ENCODE measurements around the gene GPR101.
"Not testable (repeated sequence)": the region's sequence is repeated elsewhere in the genome, so short reads cannot be mapped to it uniquely, and the experiment has no call there.

The GPR101 gene

DNA sequence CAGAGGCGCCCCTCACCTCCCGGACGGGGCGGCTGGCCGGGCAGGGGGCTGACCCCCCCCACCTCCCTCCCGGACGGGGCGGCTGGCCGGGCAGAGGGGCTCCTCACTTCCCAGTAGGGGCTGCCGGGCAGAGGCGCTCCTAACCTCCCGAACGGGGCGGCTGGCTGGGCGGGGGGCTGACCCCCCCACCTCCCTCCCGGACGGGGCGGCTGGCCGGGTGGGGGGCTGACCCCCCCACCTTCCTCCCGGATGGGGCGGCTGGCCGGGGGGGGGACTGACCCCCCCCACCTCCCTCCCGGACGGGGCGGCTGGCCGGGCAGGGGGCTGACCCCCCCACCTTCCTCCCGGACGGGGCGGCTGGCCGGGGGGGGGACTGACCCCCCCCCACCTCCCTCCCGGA, 33.6 kb downstream of the GPR101 start:
- DNase-seq: not testable (repeated sequence)

GRCh38 chrX:136999024-136999423, 34.8 kb downstream of the GPR101 start:
- no peak for DNase-seq
